GM12891 (cell line): ENCODE results near the gene TLK1.

Source experiments
- POLR2A ChIP-seq: IDR thresholded peaks from 2 replicates; pipeline ENCODE4 v1.6.1; 2011; ENCODE audit warnings: low read depth, low read length, control low read depth
- POLR2AphosphoS5 ChIP-seq: IDR thresholded peaks from 2 replicates; pipeline ENCODE4 v1.6.1; 2011; ENCODE audit warnings: low read depth, low read length, control low read depth
- SPI1 ChIP-seq: IDR thresholded peaks from 2 replicates; pipeline ENCODE4 v1.6.1; 2011; ENCODE audit warnings: low read depth, low read length, control low read depth

DNA sequence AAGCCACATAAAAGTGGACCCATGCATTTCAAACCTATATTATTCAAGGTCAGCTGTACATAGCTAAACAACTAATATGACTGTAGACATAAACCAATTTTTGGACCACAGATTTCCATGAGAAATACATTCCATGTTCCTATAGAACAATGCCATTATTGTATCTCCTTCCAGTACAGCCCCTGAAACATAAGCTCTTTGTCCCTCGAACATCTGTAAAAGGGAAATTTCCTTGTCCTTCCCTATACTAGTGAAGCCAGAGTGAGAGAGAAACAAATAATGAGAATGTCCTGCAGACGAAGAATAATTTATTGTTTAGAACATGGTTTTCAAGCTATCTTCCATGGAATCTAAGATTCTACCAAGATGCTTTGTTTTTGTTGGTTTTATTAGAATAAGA is 156.3 kb downstream of the TLK1 start:
- no peak for TF ChIP-seq POLR2AphosphoS5
- no peak for TF ChIP-seq SPI1
- no peak for TF ChIP-seq POLR2A
